K562 (cell line): ENCODE results near the gene HSPA4. TPM values are rescaled to one million over a fixed set of nuclear protein-coding genes. Genes with fewer than 3 reads are reported as not detected.

Experiments
- BHLHE40 ChIP-seq: IDR thresholded peaks from 2 replicates; pipeline ENCODE4 v1.6.1; 2011; ENCODE audit warnings: low read length, improper control_type of control experiment
- EGR1 ChIP-seq: fragments of 450-650 bp; conservative IDR thresholded peaks from 2 replicates; pipeline ENCODE4 v1.6.1; 2017; ENCODE audit warnings: mild to moderate bottlenecking
- GTF2A2 ChIP-seq: IDR thresholded peaks from 2 replicates; pipeline ENCODE4 v1.6.1; 2016; ENCODE audit warnings: mild to moderate bottlenecking, missing genetic modification characterization, missing compliant biosample characterization
- HSF4 ChIP-seq: fragments of 250-450 bp; sonication (Bioruptor Pico); IDR thresholded peaks from 2 replicates; pipeline ENCODE4 v2.1.2; 2022; ENCODE audit warnings: mild to moderate bottlenecking, moderate library complexity, borderline replicate concordance
- KLF10 ChIP-seq: fragments of 250-450 bp; sonication (Bioruptor Pico); IDR thresholded peaks from 2 replicates; pipeline ENCODE4 v1.6.1; 2021; ENCODE audit warnings: matching md5 sums
- MTA1 ChIP-seq: fragments of 450-650 bp; IDR thresholded peaks from 2 replicates; pipeline ENCODE4 v1.6.1; 2017; ENCODE audit warnings: borderline replicate concordance
- POLR2A ChIP-seq: fragments of 450-650 bp; conservative IDR thresholded peaks from 2 replicates; pipeline ENCODE4 v1.6.1; 2016
- RB1 ChIP-seq: fragments of 450-650 bp; IDR thresholded peaks from 2 replicates; pipeline ENCODE4 v1.6.1; 2017; ENCODE audit warnings: low read depth, mild to moderate bottlenecking
- SMAD3 ChIP-seq: fragments of 450-650 bp; formaldehyde crosslinking; conservative IDR thresholded peaks from 2 replicates; pipeline ENCODE4 v1.4.0; 2020; ENCODE audit warnings: mild to moderate bottlenecking
- STAG1 ChIP-seq: sonication (generic); formaldehyde crosslinking; IDR thresholded peaks from 2 replicates; pipeline ENCODE4 v1.5.0; 2020; ENCODE audit warnings: missing genetic modification reagents, borderline replicate concordance
- XRCC5 ChIP-seq: fragments of 200-400 bp; formaldehyde crosslinking; IDR thresholded peaks from 2 replicates; pipeline ENCODE4 v1.6.1; 2017; ENCODE audit warnings: low read depth, mild to moderate bottlenecking, low read length
- ZBTB17 ChIP-seq: fragments of 450-650 bp; formaldehyde crosslinking; IDR thresholded peaks from 2 replicates; pipeline ENCODE4 v1.4.0; 2020; ENCODE audit warnings: mild to moderate bottlenecking
- ZNF146 ChIP-seq: IDR thresholded peaks from one replicate; pipeline ENCODE4 v1.6.1; 2018; ENCODE audit warnings: missing compliant biosample characterization; ENCODE audit not compliant: unreplicated experiment
- ZNF165 ChIP-seq: fragments of 250-450 bp; sonication (Bioruptor Pico); IDR thresholded peaks from 2 replicates; pipeline ENCODE4 v1.4.0; 2020; ENCODE audit warnings: borderline replicate concordance
- ZNF695 ChIP-seq: fragments of 450-650 bp; formaldehyde crosslinking; IDR thresholded peaks from 2 replicates; pipeline ENCODE4 v1.4.0; 2020; ENCODE audit warnings: mild to moderate bottlenecking, moderate library complexity
- ZSCAN32 ChIP-seq: fragments of 450-650 bp; formaldehyde crosslinking; IDR thresholded peaks from 2 replicates; pipeline ENCODE4 v1.4.0; 2020; ENCODE audit warnings: mild to moderate bottlenecking, moderate library complexity
- polyA plus RNA-seq, 8 experiments: library from polyadenylated mRNA; depleted of rRNA in 4 of 8; stranded (reverse) in 5 of 8; unstranded in 3 of 8; fragments of >200 nt; fragmentation: Nextera tagmentation in 2 of 8; fragmentation: Illumina TruSeq in 1 of 8; extraction: Ambion mirVana in 2 of 8; extraction: Trizol in 1 of 8; gene quantifications; 2 replicates each; pipeline versions ENCODE4 v1.2.1 to v1.2.3, GENCODE V29; 2011 to 2014; ENCODE audit warnings: inconsistent platforms in 1 of 8, missing spikeins in 1 of 8
- total RNA-seq, 7 experiments: library from RNA; depleted of rRNA in 6 of 7; stranded (reverse); fragments of >200 nt in 6 of 7; fragmentation: Illumina TruSeq in 2 of 7; extraction: Trizol in 2 of 7; gene quantifications; 2 replicates each; pipeline versions ENCODE4 v1.2.1 to v1.2.3, GENCODE V29; 2011 to 2021; ENCODE audit warnings: low replicate concordance in 1 of 7
- TF ChIP-seq, protein P1 (sequence below): fragments of 450-650 bp; IDR thresholded peaks from 2 replicates; pipeline ENCODE4 v1.6.1; 2016; ENCODE audit warnings: mild to moderate bottlenecking
- TF ChIP-seq, protein P2 (sequence below), 2 experiments: fragments of 450-650 bp in 1 of 2; sonication (generic) in 1 of 2; formaldehyde crosslinking; conservative IDR thresholded peaks; 2 replicates each; pipeline versions ENCODE4 v1.4.0 to v1.8.1; 2020 to 2022; ENCODE audit warnings: mild to moderate bottlenecking in 1 of 2, missing genetic modification reagents in 1 of 2
- TF ChIP-seq, protein P3 (sequence below): fragments of 450-650 bp; formaldehyde crosslinking; IDR thresholded peaks from 2 replicates; pipeline ENCODE4 v1.4.0; 2022; ENCODE audit warnings: mild to moderate bottlenecking, moderate library complexity
- TF ChIP-seq, protein P4 (sequence below): fragments of 250-450 bp; sonication (Bioruptor Pico); IDR thresholded peaks from 2 replicates; pipeline ENCODE4 v1.9.0; 2021; ENCODE audit warnings: mild to moderate bottlenecking
- TF ChIP-seq, protein P5 (sequence below): fragments of 450-650 bp; formaldehyde crosslinking; conservative IDR thresholded peaks from 2 replicates; pipeline ENCODE4 v1.4.0; 2022; ENCODE audit warnings: mild to moderate bottlenecking, missing genetic modification characterization
- TF ChIP-seq, protein P6 (sequence below): sonication (generic); formaldehyde crosslinking; IDR thresholded peaks from 2 replicates; pipeline ENCODE4 v1.8.0; 2023; ENCODE audit warnings: mild to moderate bottlenecking, missing genetic modification reagents

HSPA4 gene
- total and polyA plus RNA-seq, 9 of the 15 experiments (the other 6 are each of a cell fraction or from before 2014, with no cell fraction given) = 90.3 to 286 (median 148) TPM

DNA sequence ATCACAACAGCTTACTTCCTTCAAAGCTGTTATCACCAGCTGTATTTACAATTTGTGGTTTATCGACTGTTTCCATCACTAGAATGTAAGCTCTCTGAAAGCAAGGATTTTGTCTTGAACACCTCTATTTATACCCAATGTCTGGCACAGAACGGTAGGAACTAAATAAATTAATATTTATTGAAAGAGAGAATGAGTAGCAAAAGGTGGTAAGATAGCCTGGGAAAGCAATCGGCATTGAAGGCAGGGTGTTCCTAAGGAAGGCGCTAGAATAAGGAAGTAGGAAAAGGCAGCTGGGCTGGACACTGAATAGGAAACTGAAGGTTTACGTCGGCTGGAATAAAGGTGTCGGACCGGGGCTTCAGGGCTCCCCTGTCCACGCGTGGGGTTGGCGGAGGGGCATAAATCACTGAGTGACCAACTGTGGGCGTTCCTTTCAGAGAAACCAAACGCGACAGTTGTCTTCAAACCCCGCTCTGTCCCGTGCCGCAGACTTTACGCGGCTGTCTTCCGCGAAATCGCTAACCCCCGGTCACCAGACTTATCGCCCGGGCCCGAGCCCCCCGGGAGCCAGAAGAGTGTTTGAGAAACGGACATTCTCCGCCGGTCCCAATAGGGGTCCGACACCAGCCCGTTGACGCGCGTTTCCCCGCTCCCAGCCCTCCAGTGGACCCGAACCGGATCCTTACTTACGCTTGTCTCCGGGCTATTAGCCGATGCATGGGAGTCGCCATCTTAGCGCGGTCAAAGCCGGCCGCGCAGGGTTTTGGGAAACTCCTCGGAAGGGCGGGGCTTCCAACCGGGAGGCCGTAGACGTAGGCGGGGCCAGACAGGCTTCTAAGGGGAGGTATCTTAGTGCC is 25.8 kb upstream of the HSPA4 start, which contains the start of gene ZCCHC10 (continued):
- TF ChIP-seq, protein P1, sequence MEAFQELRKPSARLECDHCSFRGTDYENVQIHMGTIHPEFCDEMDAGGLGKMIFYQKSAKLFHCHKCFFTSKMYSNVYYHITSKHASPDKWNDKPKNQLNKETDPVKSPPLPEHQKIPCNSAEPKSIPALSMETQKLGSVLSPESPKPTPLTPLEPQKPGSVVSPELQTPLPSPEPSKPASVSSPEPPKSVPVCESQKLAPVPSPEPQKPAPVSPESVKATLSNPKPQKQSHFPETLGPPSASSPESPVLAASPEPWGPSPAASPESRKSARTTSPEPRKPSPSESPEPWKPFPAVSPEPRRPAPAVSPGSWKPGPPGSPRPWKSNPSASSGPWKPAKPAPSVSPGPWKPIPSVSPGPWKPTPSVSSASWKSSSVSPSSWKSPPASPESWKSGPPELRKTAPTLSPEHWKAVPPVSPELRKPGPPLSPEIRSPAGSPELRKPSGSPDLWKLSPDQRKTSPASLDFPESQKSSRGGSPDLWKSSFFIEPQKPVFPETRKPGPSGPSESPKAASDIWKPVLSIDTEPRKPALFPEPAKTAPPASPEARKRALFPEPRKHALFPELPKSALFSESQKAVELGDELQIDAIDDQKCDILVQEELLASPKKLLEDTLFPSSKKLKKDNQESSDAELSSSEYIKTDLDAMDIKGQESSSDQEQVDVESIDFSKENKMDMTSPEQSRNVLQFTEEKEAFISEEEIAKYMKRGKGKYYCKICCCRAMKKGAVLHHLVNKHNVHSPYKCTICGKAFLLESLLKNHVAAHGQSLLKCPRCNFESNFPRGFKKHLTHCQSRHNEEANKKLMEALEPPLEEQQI = no peak
- TF ChIP-seq GTF2A2 (tag) = peak; percentile 63; the same call in 1 of the 2 replicates
- TF ChIP-seq, protein P2, sequence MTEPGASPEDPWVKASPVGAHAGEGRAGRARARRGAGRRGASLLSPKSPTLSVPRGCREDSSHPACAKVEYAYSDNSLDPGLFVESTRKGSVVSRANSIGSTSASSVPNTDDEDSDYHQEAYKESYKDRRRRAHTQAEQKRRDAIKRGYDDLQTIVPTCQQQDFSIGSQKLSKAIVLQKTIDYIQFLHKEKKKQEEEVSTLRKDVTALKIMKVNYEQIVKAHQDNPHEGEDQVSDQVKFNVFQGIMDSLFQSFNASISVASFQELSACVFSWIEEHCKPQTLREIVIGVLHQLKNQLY (CRISPR knock-in tag; conservative IDR thresholded peaks at IDR 0.05) = no peak
- TF ChIP-seq, protein P3, sequence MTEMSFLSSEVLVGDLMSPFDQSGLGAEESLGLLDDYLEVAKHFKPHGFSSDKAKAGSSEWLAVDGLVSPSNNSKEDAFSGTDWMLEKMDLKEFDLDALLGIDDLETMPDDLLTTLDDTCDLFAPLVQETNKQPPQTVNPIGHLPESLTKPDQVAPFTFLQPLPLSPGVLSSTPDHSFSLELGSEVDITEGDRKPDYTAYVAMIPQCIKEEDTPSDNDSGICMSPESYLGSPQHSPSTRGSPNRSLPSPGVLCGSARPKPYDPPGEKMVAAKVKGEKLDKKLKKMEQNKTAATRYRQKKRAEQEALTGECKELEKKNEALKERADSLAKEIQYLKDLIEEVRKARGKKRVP (CRISPR knock-in tag) = no peak
- TF ChIP-seq ZSCAN32 (CRISPR knock-in tag) = no peak
- no peak for TF ChIP-seq HSF4 (CRISPR knock-in tag)
- peak; percentile 97 for TF ChIP-seq POLR2A
- TF ChIP-seq EGR1 = peak; percentile 26; the same call in 1 of the 2 replicates
- TF ChIP-seq ZBTB17 = peak; percentile 56; the same call in 1 of the 2 replicates
- TF ChIP-seq, protein P4, sequence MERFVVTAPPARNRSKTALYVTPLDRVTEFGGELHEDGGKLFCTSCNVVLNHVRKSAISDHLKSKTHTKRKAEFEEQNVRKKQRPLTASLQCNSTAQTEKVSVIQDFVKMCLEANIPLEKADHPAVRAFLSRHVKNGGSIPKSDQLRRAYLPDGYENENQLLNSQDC (CRISPR knock-in tag) = no peak
- no peak for TF ChIP-seq ZNF146
- TF ChIP-seq KLF10 (CRISPR knock-in tag) = no peak
- TF ChIP-seq, protein P5, sequence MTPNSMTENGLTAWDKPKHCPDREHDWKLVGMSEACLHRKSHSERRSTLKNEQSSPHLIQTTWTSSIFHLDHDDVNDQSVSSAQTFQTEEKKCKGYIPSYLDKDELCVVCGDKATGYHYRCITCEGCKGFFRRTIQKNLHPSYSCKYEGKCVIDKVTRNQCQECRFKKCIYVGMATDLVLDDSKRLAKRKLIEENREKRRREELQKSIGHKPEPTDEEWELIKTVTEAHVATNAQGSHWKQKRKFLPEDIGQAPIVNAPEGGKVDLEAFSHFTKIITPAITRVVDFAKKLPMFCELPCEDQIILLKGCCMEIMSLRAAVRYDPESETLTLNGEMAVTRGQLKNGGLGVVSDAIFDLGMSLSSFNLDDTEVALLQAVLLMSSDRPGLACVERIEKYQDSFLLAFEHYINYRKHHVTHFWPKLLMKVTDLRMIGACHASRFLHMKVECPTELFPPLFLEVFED (CRISPR knock-in tag) = no peak
- no peak for TF ChIP-seq ZNF695 (CRISPR knock-in tag)
- TF ChIP-seq, protein P6, sequence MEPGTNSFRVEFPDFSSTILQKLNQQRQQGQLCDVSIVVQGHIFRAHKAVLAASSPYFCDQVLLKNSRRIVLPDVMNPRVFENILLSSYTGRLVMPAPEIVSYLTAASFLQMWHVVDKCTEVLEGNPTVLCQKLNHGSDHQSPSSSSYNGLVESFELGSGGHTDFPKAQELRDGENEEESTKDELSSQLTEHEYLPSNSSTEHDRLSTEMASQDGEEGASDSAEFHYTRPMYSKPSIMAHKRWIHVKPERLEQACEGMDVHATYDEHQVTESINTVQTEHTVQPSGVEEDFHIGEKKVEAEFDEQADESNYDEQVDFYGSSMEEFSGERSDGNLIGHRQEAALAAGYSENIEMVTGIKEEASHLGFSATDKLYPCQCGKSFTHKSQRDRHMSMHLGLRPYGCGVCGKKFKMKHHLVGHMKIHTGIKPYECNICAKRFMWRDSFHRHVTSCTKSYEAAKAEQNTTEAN (CRISPR knock-in tag) = no peak
- no peak for TF ChIP-seq STAG1
- TF ChIP-seq BHLHE40 = peak; percentile 86
- no peak for TF ChIP-seq XRCC5
- TF ChIP-seq MTA1 = no peak
- TF ChIP-seq SMAD3 (CRISPR knock-in tag) = 0 out of 2 replicates have a peak, but pooled peaks have one; percentile 63
- TF ChIP-seq ZNF165 = no peak
- peak; percentile 66 for TF ChIP-seq RB1
